ENCODE data around the gene DNAAF1. TPM values are rescaled to one million over a fixed set of nuclear protein-coding genes. Genes with fewer than 3 reads are reported as not detected.
"Not testable (repeated sequence)": the region's sequence is repeated elsewhere in the genome, so short reads cannot be mapped to it uniquely, and the experiment has no call there.

DNAAF1 gene
- total RNA-seq, 1 donor from 2014 or later, result not detected

GRCh38 chr16:84212631-84213030 lies 67.5 kb downstream of the DNAAF1 start:
- no peak for TF ChIP-seq CTCF (IDR thresholded peaks at IDR 0.05)
- Mint-ChIP-seq H3K4me3 (ENCODE audit: unreplicated experiment) (no peak overlapping the region), H3K27me3 (ENCODE audit: unreplicated experiment) (peaks cover 49% of the 10 kb centered on the region), H3K27ac (ENCODE audit: unreplicated experiment) (no peak overlapping the region), H3K9me3 (ENCODE audit: unreplicated experiment) (no peaks in the 10 kb centered on the region), H3K4me1 (ENCODE audit: unreplicated experiment) (no peaks in the 10 kb centered on the region), H3K36me3 (ENCODE audit: unreplicated experiment) (no peaks in the 10 kb centered on the region)
- DNase-seq (ENCODE audit: extremely low spot score, unreplicated experiment), result no peak

GRCh38 chr16:84214451-84215066 lies 69.5 kb downstream of the DNAAF1 start:
- H3K27ac Mint-ChIP-seq (ENCODE audit: unreplicated experiment), result no peak overlapping the region
- peaks cover 56% of the 10 kb centered on the region for H3K27me3 Mint-ChIP-seq (ENCODE audit: unreplicated experiment)
- H3K9me3 Mint-ChIP-seq (ENCODE audit: unreplicated experiment), result no peaks in the 10 kb centered on the region
- DNase-seq (ENCODE audit: extremely low spot score, unreplicated experiment), result no peak
- H3K4me1 Mint-ChIP-seq (ENCODE audit: unreplicated experiment), result no peaks in the 10 kb centered on the region
- no peak overlapping the region for H3K4me3 Mint-ChIP-seq (ENCODE audit: unreplicated experiment)
- no peaks in the 10 kb centered on the region for H3K36me3 Mint-ChIP-seq (ENCODE audit: unreplicated experiment)
- TF ChIP-seq CTCF (IDR thresholded peaks at IDR 0.05), result no peak

GRCh38 chr16:84215531-84215930 lies 70.4 kb downstream of the DNAAF1 start:
- DNase-seq (ENCODE audit: extremely low spot score, unreplicated experiment), result no peak
- peaks cover 57% of the 10 kb centered on the region for H3K27me3 Mint-ChIP-seq (ENCODE audit: unreplicated experiment)
- no peak overlapping the region for H3K27ac Mint-ChIP-seq (ENCODE audit: unreplicated experiment)

GRCh38 chr16:84216144-84216543 lies 71.0 kb downstream of the DNAAF1 start:
- H3K9me3 Mint-ChIP-seq (ENCODE audit: unreplicated experiment); H3K4me3 Mint-ChIP-seq (ENCODE audit: unreplicated experiment); H3K4me1 Mint-ChIP-seq (ENCODE audit: unreplicated experiment); H3K36me3 Mint-ChIP-seq (ENCODE audit: unreplicated experiment); H3K27ac Mint-ChIP-seq (ENCODE audit: unreplicated experiment); DNase-seq (ENCODE audit: extremely low spot score, unreplicated experiment): not testable (repeated sequence)
- H3K27me3 Mint-ChIP-seq (ENCODE audit: unreplicated experiment), result peaks cover 63% of the 10 kb centered on the region

More at GRCh38 chr16:84215531-84215930, 70.4 kb downstream of the DNAAF1 start:
- no peak overlapping the region for H3K4me3 Mint-ChIP-seq (ENCODE audit: unreplicated experiment)
- H3K9me3 Mint-ChIP-seq (ENCODE audit: unreplicated experiment), result no peaks in the 10 kb centered on the region
- no peaks in the 10 kb centered on the region for H3K36me3 Mint-ChIP-seq (ENCODE audit: unreplicated experiment)
- no peak for TF ChIP-seq CTCF (IDR thresholded peaks at IDR 0.05)
- H3K4me1 Mint-ChIP-seq (ENCODE audit: unreplicated experiment), result no peaks in the 10 kb centered on the region

- no peak overlapping the region for H3K4me3 Mint-ChIP-seq (ENCODE audit: unreplicated experiment)
- H3K27ac Mint-ChIP-seq (ENCODE audit: unreplicated experiment), result no peak overlapping the region
These were observed 73.2 kb downstream of the DNAAF1 start for GRCh38 chr16:84218176-84218823.

More at GRCh38 chr16:84218176-84218823, 73.2 kb downstream of the DNAAF1 start:
- H3K4me1 Mint-ChIP-seq (ENCODE audit: unreplicated experiment), result no peaks in the 10 kb centered on the region
- TF ChIP-seq CTCF (IDR thresholded peaks at IDR 0.05), result no peak
- no peaks in the 10 kb centered on the region for H3K9me3 Mint-ChIP-seq (ENCODE audit: unreplicated experiment)
- peaks cover 66% of the 10 kb centered on the region for H3K27me3 Mint-ChIP-seq (ENCODE audit: unreplicated experiment)
- no peak for DNase-seq (ENCODE audit: extremely low spot score, unreplicated experiment)
- no peaks in the 10 kb centered on the region for H3K36me3 Mint-ChIP-seq (ENCODE audit: unreplicated experiment)
